Measurements from ENCODE around the gene PIF1.

- TF ChIP-seq CTCF (IDR thresholded peaks at IDR 0.05; ENCODE audit: poor library complexity, severe bottlenecking): no peak
- TF ChIP-seq REST (IDR thresholded peaks at IDR 0.05; ENCODE audit: borderline replicate concordance): no peak
Measured at GRCh38 chr15:64842096-64842939, 16.9 kb upstream of the PIF1 start.

All from neural cell (in vitro differentiated cells).